Measurements from ENCODE around the gene KCNQ1.

GRCh38 chr11:2420502-2421225 lies 24.1 kb upstream of the KCNQ1 start:
- TF ChIP-seq MAX (IDR thresholded peaks at IDR 0.05; ENCODE audit: insufficient read depth, insufficient read length) (no peak), JUN (IDR thresholded peaks at IDR 0.05; ENCODE audit: borderline replicate concordance, insufficient read depth, insufficient read length, low read depth) (no peak), POLR2AphosphoS5 (IDR thresholded peaks at IDR 0.05; ENCODE audit: insufficient read depth, low read depth, low read length) (no peak), EZH2 (IDR thresholded peaks at IDR 0.05; ENCODE audit: borderline replicate concordance, low read depth, low read length, severe bottlenecking) (no peak)
- TF ChIP-seq, protein P1, sequence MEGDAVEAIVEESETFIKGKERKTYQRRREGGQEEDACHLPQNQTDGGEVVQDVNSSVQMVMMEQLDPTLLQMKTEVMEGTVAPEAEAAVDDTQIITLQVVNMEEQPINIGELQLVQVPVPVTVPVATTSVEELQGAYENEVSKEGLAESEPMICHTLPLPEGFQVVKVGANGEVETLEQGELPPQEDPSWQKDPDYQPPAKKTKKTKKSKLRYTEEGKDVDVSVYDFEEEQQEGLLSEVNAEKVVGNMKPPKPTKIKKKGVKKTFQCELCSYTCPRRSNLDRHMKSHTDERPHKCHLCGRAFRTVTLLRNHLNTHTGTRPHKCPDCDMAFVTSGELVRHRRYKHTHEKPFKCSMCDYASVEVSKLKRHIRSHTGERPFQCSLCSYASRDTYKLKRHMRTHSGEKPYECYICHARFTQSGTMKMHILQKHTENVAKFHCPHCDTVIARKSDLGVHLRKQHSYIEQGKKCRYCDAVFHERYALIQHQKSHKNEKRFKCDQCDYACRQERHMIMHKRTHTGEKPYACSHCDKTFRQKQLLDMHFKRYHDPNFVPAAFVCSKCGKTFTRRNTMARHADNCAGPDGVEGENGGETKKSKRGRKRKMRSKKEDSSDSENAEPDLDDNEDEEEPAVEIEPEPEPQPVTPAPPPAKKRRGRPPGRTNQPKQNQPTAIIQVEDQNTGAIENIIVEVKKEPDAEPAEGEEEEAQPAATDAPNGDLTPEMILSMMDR (IDR thresholded peaks at IDR 0.05; ENCODE audit: extremely low read depth in 1 of 2, insufficient read depth in 1 of 2, low read depth in 1 of 2, low read length in 2 of 2), result peak; percentile 88 to 97
